ENCODE results near the gene FFAR4.
A peak's percentile ranks its signal among the peaks of the same experiment; 100 is the strongest.

FFAR4 gene

DNA sequence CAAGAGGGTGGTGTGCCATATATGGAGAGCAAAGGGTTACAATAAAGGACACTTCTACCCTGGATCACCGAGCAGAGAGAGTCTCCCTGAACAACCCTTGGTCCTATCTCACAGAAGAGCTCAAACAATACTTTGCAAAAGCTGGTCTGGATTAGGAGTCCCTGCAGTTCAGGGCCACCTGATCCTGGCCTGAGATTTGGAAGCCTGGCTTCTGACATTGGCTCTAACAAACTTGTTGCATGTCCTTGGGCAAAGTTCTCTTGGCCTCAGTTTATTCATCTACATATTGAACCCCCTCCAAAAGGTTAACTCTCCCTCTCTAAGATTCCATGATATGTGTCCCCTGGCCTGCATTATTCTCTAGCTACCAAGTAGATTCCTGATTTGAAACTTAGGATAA, 32.9 kb downstream of the FFAR4 start:
- no peak overlapping the region for H3K4me3 ChIP-seq (ENCODE audit: low read depth, low read length)
- TF ChIP-seq, protein P1, sequence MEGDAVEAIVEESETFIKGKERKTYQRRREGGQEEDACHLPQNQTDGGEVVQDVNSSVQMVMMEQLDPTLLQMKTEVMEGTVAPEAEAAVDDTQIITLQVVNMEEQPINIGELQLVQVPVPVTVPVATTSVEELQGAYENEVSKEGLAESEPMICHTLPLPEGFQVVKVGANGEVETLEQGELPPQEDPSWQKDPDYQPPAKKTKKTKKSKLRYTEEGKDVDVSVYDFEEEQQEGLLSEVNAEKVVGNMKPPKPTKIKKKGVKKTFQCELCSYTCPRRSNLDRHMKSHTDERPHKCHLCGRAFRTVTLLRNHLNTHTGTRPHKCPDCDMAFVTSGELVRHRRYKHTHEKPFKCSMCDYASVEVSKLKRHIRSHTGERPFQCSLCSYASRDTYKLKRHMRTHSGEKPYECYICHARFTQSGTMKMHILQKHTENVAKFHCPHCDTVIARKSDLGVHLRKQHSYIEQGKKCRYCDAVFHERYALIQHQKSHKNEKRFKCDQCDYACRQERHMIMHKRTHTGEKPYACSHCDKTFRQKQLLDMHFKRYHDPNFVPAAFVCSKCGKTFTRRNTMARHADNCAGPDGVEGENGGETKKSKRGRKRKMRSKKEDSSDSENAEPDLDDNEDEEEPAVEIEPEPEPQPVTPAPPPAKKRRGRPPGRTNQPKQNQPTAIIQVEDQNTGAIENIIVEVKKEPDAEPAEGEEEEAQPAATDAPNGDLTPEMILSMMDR (conservative IDR thresholded peaks at IDR 0.05; ENCODE audit: low read depth, low read length) = no peak
- DNase-seq (ENCODE audit: low read depth) = no peak

DNA sequence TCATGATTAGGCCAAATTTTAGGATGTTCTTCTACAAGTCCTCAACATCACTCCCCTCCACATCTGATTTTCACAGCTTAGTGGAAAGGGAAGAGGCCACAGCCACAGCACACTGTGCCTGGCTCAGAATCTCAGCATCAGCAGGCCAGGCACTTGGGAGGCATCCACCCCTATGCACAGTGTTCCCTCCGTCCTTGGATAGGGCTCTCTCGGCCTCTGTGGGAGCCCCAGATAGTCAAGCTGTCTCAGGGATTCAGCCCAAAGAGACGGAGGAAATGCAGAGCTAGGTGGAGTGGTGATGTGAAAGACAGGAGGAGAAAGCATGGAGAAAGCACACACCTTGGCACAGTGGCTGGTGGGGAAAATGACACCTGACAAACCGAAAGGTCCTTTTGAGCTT, 33.3 kb downstream of the FFAR4 start:
- DNase-seq (ENCODE audit: low read depth) = no peak
- TF ChIP-seq, protein P1 (conservative IDR thresholded peaks at IDR 0.05; ENCODE audit: low read depth, low read length) = no peak
- no peak overlapping the region for H3K4me3 ChIP-seq (ENCODE audit: low read depth, low read length)

DNA sequence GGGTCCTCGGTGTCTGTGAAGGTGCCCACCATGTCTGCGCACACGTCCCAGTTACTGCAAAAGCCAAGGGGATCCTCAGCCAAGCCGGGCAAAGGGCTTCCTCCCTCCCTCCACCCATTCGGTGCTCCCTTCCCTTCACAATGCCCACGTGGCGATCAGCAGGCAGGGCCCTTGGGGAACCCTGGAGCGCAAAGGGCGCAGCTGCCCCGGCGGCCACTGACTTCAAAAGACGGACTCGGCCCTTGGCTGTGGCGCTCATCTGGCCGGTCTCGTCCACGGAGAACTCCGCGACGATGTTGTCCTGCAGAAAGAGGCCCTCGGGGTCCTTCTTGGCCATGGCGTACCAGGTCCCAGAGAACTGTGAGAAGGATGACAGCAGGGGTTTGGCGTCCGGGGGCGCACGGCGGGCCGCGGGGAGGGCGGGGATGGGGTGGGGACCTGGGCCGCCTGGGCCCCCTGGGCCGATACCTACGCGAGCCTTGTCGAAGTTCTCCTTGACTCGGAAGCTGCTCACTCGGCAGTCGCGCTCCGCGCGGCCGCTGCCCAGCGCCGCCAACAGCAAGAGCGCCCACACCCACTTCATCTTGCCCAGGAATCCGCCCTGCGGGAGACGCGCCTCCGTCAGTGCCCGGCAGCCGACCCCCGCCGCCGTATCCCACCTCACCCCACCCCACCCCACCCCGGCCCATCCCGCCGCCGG, 34.1 kb downstream of the FFAR4 start:
- TF ChIP-seq, protein P1 (conservative IDR thresholded peaks at IDR 0.05; ENCODE audit: low read depth, low read length) = no peak
- H3K4me3 ChIP-seq (ENCODE audit: low read depth, low read length) = no peak overlapping the region
- peak; percentile 53 for DNase-seq (ENCODE audit: low read depth)

DNA sequence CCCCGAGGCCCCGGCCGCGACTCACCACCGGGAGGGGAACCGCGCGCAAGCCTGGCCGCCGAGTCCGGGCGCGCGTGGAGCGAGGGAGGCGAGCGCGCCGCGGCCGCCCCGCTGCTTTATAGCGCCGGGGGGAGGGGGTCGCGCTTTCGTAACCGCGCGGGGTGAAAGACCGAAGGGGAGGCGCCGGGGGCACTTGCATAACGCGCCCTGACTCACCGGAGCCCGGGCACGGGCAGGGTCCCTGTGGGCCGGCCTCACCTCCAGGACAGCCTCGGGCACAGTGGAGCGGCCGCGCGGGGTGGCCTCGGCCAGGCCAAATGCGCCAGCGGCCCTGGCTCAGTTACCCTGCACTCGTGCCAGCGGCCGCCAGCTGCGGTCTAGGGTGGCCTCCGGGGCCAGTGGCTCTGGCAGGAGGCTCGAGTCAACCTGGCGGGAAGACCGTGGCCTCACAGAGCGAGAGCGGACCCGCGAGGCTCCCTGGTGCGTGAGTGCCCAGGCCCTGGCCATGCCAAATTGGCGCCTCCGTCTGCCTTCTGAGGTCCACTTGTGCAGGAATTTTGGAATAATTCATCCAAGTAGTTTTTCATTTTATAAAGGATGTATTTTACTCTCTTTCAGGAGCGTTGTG, 34.8 kb downstream of the FFAR4 start, which contains the start of gene RBP4:
Gene RBP4 (minus strand): TSS at position 90 of the 628 bp plus-strand sequence. CDS start 207 bp downstream, outside the sequence.
- no peak for DNase-seq (ENCODE audit: low read depth)
- TF ChIP-seq, protein P1 (conservative IDR thresholded peaks at IDR 0.05; ENCODE audit: low read depth, low read length) = no peak
- peak within 1 kb of the TSS; percentile 17 for H3K4me3 ChIP-seq (ENCODE audit: low read depth, low read length)

DNA sequence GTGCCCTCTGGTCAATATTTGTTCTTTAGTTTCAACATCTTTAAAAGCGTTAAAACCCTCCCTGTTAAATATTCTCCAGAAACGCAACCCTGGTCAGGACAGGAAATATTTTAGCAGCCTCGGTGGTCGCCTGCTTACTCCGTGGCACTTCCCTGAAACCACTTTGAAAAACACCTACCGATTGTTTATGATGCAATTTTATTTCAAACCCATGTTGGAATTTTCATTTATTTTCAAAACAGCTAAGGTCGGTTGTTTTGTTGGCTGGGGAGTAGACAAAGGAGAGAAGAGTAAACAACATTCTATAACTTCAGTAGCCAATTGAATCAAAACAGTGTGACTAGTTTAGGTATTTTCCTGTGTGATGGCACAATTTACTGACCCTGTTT, 35.3 kb downstream of the FFAR4 start:
- DNase-seq (ENCODE audit: low read depth) = no peak
- H3K4me3 ChIP-seq (ENCODE audit: low read depth, low read length) = no peak overlapping the region
- TF ChIP-seq, protein P1 (conservative IDR thresholded peaks at IDR 0.05; ENCODE audit: low read depth, low read length) = no peak

DNA sequence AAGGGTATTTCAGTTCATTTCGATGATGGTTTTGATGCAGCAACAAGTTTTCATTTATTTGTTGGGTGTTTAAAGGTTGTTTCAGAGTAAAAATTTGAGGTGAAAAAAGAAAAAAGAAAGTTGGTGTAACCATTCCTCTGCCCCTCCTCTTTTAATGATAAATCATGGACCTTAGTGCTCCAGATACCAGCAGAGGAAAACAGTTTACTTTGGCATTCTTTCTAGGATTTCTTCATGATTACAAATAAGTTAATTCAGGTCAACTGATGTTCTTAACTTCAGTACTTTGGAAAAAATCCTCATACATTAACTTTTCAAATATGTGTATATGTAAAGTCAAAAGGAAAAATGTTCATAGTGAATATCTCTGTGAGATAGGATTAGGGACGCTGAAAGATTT, 36.6 kb downstream of the FFAR4 start:
- TF ChIP-seq, protein P1 (conservative IDR thresholded peaks at IDR 0.05; ENCODE audit: low read depth, low read length) = no peak
- DNase-seq (ENCODE audit: low read depth) = no peak
- H3K4me3 ChIP-seq (ENCODE audit: low read depth, low read length) = no peak overlapping the region

DNA sequence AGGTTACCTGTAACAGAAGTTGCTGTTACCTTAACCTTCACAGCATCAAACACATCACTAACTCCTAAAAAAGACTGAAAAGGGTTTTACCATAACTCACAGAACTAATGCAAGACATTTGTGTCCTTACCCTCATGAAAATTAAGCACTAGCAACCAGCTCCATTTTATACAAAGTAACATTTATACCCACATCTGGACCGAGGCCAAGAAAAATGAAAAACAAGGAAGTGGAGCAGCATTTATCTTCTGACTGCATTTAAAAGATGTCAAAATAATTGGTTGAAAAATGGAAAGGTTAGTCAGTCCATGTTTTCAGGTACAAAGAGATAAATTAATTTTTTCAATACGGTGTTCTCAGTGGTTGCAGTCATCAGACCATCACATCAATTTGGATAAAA, 37.7 kb downstream of the FFAR4 start:
- no peak for DNase-seq (ENCODE audit: low read depth)
- TF ChIP-seq, protein P1 (conservative IDR thresholded peaks at IDR 0.05; ENCODE audit: low read depth, low read length) = no peak

More for the DNA sequence above, 37.7 kb downstream of the FFAR4 start:
- no peak overlapping the region for H3K4me3 ChIP-seq (ENCODE audit: low read depth, low read length)

Data from choroid plexus epithelial cell (primary cell).